GM10847 (cell line): Measurements from ENCODE around the gene ARAP1.

Source experiments
- POLR2A ChIP-seq: IDR thresholded peaks from 2 replicates; pipeline ENCODE4 v1.6.1; 2011; ENCODE audit not compliant: insufficient read length; ENCODE audit errors: extremely low read depth

The ARAP1 gene

GRCh38 chr11:72646024-72646423, 106.2 kb downstream of the ARAP1 start:
- no peak for TF ChIP-seq POLR2A

GRCh38 chr11:72643547-72643946, 108.7 kb downstream of the ARAP1 start:
- TF ChIP-seq POLR2A: no peak

GRCh38 chr11:72642884-72643522, 109.2 kb downstream of the ARAP1 start:
- no peak for TF ChIP-seq POLR2A

- TF ChIP-seq POLR2A: no peak
Observed at GRCh38 chr11:72642043-72642883, 109.9 kb downstream of the ARAP1 start.

GRCh38 chr11:72641522-72642042, 110.6 kb downstream of the ARAP1 start:
- no peak for TF ChIP-seq POLR2A

- no peak for TF ChIP-seq POLR2A
Observed at GRCh38 chr11:72639502-72640375, 112.5 kb downstream of the ARAP1 start.

- no peak for TF ChIP-seq POLR2A
Observed at GRCh38 chr11:72637926-72638325, 114.3 kb downstream of the ARAP1 start.

GRCh38 chr11:72637198-72637597, 115.0 kb downstream of the ARAP1 start:
- TF ChIP-seq POLR2A: no peak

GRCh38 chr11:72636376-72636775, 115.8 kb downstream of the ARAP1 start:
- TF ChIP-seq POLR2A: no peak

- no peak for TF ChIP-seq POLR2A
Observed at GRCh38 chr11:72635933-72636332, 116.3 kb downstream of the ARAP1 start.

- TF ChIP-seq POLR2A: no peak
Observed at GRCh38 chr11:72635309-72635915, 116.8 kb downstream of the ARAP1 start.
